Neural cell (in vitro differentiated cells): Measurements from ENCODE around the gene SGPP1. TPM values are rescaled to one million over a fixed set of nuclear protein-coding genes. Genes with fewer than 3 reads are reported as not detected.

Experiments used
- H2AFZ ChIP-seq: fragments of 200-600, 300-800 bp; sonication (generic), shearing (Covaris generic); 2 replicates; pipeline ENCODE4 v1.6.0; 2014; ENCODE audit warnings: low read depth, mild to moderate bottlenecking, antibody characterized with exemption, low read length, moderate library complexity
- H3F3A ChIP-seq: fragments of 200-600 bp; shearing (Covaris generic); 2 replicates; pipeline ENCODE4 v1.6.1; 2016; ENCODE audit warnings: mild to moderate bottlenecking, moderate library complexity, mixed read lengths, antibody characterized with exemption, low read length; ENCODE audit not compliant: insufficient read depth, poor library complexity, severe bottlenecking
- H3K27ac ChIP-seq: fragments of 200-600, 300-800 bp; sonication (generic), shearing (Covaris generic); 2 replicates; pipeline ENCODE4 v1.5.1; 2014; ENCODE audit warnings: mild to moderate bottlenecking, low read length, moderate library complexity
- H3K27me3 ChIP-seq: fragments of 300-800, 200-600 bp; sonication (generic), shearing (Covaris generic); 2 replicates; pipeline ENCODE4 v1.6.0; 2014; ENCODE audit warnings: mild to moderate bottlenecking, low read depth, low read length, moderate library complexity; ENCODE audit not compliant: insufficient read depth
- H3K36me3 ChIP-seq: fragments of 300-800, 200-600 bp; sonication (generic), shearing (Covaris generic); 2 replicates; pipeline ENCODE4 v1.5.1; 2014; ENCODE audit warnings: mild to moderate bottlenecking, antibody characterized with exemption, low read length, moderate library complexity; ENCODE audit not compliant: insufficient read depth
- H3K4me2 ChIP-seq: fragments of 300-800, 200-600 bp; sonication (generic), shearing (Covaris generic); 2 replicates; pipeline ENCODE4 v1.6.0; 2014; ENCODE audit warnings: mild to moderate bottlenecking, low read length
- H3K4me3 ChIP-seq: fragments of 300-800, 200-600 bp; sonication (generic), shearing (Covaris generic); 2 replicates; pipeline ENCODE4 v1.5.1; 2014; ENCODE audit warnings: mild to moderate bottlenecking, low read length, moderate library complexity
- H3K79me2 ChIP-seq: fragments of 200-600 bp; shearing (Covaris generic); replicated peaks from 2 replicates; pipeline ENCODE4 v1.6.0; 2014; ENCODE audit warnings: mild to moderate bottlenecking, low read length, moderate library complexity; ENCODE audit not compliant: insufficient read depth
- H3K9ac ChIP-seq: fragments of 300-800, 200-600 bp; sonication (generic), shearing (Covaris generic); 2 replicates; pipeline ENCODE4 v1.6.1; 2016; ENCODE audit warnings: mild to moderate bottlenecking, low read length, mixed read lengths
- H3K9me2 ChIP-seq: fragments of 200-600 bp; shearing (Covaris generic); 2 replicates; pipeline ENCODE4 v1.6.1; 2016; ENCODE audit warnings: mild to moderate bottlenecking, low read length, mixed read lengths; ENCODE audit not compliant: insufficient read depth
- H3K9me3 ChIP-seq: fragments of 200-600, 300-800 bp; sonication (generic), shearing (Covaris generic); 2 replicates; pipeline ENCODE4 v1.6.1; 2016; ENCODE audit warnings: mild to moderate bottlenecking, mixed run types, low read length, moderate library complexity, mixed read lengths
- H4K20me1 ChIP-seq: fragments of 200-600 bp; shearing (Covaris generic); 2 replicates; pipeline ENCODE4 v1.6.1; 2016; ENCODE audit warnings: mild to moderate bottlenecking, mixed run types; ENCODE audit not compliant: insufficient read depth
- CTCF ChIP-seq: fragments of 450-650 bp; IDR thresholded peaks from 2 replicates; pipeline ENCODE4 v1.5.1; 2014; ENCODE audit warnings: antibody characterized with exemption, mild to moderate bottlenecking, moderate library complexity; ENCODE audit not compliant: poor library complexity, severe bottlenecking
- EP300 ChIP-seq: fragments of 450-650 bp; conservative IDR thresholded peaks from 2 replicates; pipeline ENCODE4 v1.6.1; 2014; ENCODE audit warnings: antibody characterized with exemption, mild to moderate bottlenecking, moderate library complexity; ENCODE audit not compliant: poor library complexity, severe bottlenecking
- EZH2 ChIP-seq: fragments of 200-600, 300-800 bp; shearing (Covaris generic), sonication (generic); IDR thresholded peaks from 2 replicates; pipeline ENCODE4 v1.6.1; 2014; ENCODE audit warnings: antibody characterized with exemption, low read length, borderline replicate concordance, mild to moderate bottlenecking; ENCODE audit not compliant: insufficient read depth, poor library complexity, severe bottlenecking
- MXI1 ChIP-seq: fragments of 450-650 bp; conservative IDR thresholded peaks from 2 replicates; pipeline ENCODE4 v1.6.1; 2014; ENCODE audit warnings: antibody characterized with exemption, mild to moderate bottlenecking; ENCODE audit not compliant: poor library complexity, severe bottlenecking
- RAD21 ChIP-seq: fragments of 450-650 bp; conservative IDR thresholded peaks from 2 replicates; pipeline ENCODE4 v1.6.1; 2014; ENCODE audit warnings: antibody characterized with exemption, mild to moderate bottlenecking, moderate library complexity
- REST ChIP-seq: IDR thresholded peaks from 2 replicates; pipeline ENCODE4 v1.6.1; 2012; ENCODE audit warnings: borderline replicate concordance
- SMC3 ChIP-seq: fragments of 450-650 bp; conservative IDR thresholded peaks from 2 replicates; pipeline ENCODE4 v1.6.1; 2014; ENCODE audit warnings: antibody characterized with exemption, mild to moderate bottlenecking, moderate library complexity; ENCODE audit not compliant: poor library complexity
- TAF1 ChIP-seq: IDR thresholded peaks from 2 replicates; pipeline ENCODE4 v1.6.1; 2012; ENCODE audit warnings: low read depth
- polyA plus RNA-seq: library from polyadenylated mRNA; depleted of rRNA; stranded (reverse); fragments of >200 nt; gene quantifications from 2 replicates; pipeline ENCODE4 v1.2.3, GENCODE V29; 2014

The SGPP1 gene
- polyA plus RNA-seq, 1 donor from 2014 or later, result 17.7 TPM

GRCh38 chr14:63737582-63738006 is 9.7 kb upstream of the SGPP1 start:
- Histone ChIP-seq H3K9me2 (no peaks in the 10 kb centered on the region), H3K36me3 (no peaks in the 10 kb centered on the region), H3K79me2 (no peaks in the 10 kb centered on the region), H3F3A (no peaks in the 10 kb centered on the region), H3K9me3 (no peaks in the 10 kb centered on the region), H3K9ac (no peak overlapping the region), H3K4me3 (no peak overlapping the region), H3K27me3 (no peaks in the 10 kb centered on the region), H4K20me1 (no peaks in the 10 kb centered on the region), H2AFZ (no peak overlapping the region), H3K27ac (no peak overlapping the region), H3K4me2 (no peak overlapping the region)
- TF ChIP-seq CTCF (no peak), SMC3 (no peak), MXI1 (no peak), REST (no peak), EP300 (no peak), TAF1 (no peak)

- Histone ChIP-seq H2AFZ (no peak overlapping the region), H3K27ac (no peak overlapping the region)
These were observed 7.9 kb upstream of the SGPP1 start for GRCh38 chr14:63735720-63736119.

More at GRCh38 chr14:63735720-63736119, 7.9 kb upstream of the SGPP1 start:
- no peaks in the 10 kb centered on the region for H4K20me1 ChIP-seq
- H3K9me2 ChIP-seq, result no peaks in the 10 kb centered on the region
- H3F3A ChIP-seq, result no peaks in the 10 kb centered on the region
- H3K4me2 ChIP-seq, result no peak overlapping the region
- no peak overlapping the region for H3K4me3 ChIP-seq
- TF ChIP-seq REST, result no peak
- TF ChIP-seq EZH2, result no peak
- TF ChIP-seq RAD21, result no peak
- TF ChIP-seq SMC3, result no peak
- no peak for TF ChIP-seq CTCF
- TF ChIP-seq EP300, result no peak
- H3K27me3 ChIP-seq, result peaks cover under 1% of the 10 kb centered on the region
- H3K79me2 ChIP-seq, result no peaks in the 10 kb centered on the region
- no peaks in the 10 kb centered on the region for H3K36me3 ChIP-seq
- H3K9ac ChIP-seq, result no peak overlapping the region
- H3K9me3 ChIP-seq, result no peaks in the 10 kb centered on the region
